Transverse colon (tissue), 4 donors: Measurements from ENCODE around the gene APOL4. TPM values are rescaled to one million over a fixed set of nuclear protein-coding genes. Genes with fewer than 3 reads are reported as not detected.

Experiments
- DNase-seq: peaks from one replicate; pipeline ENCODE4 v3.0.0-alpha.2; 2019
- H3K27ac ChIP-seq, 4 donors: fragments of 200-600 bp; sonication (generic); 2 replicates each; pipeline ENCODE4 v1.5.1; 2016 to 2018; ENCODE audit warnings: inconsistent platforms in 4 of 4
- H3K27me3 ChIP-seq: fragments of 200-600 bp; sonication (generic); 2 replicates; pipeline ENCODE4 v1.5.1; 2017; ENCODE audit warnings: inconsistent platforms
- H3K36me3 ChIP-seq, 4 donors: fragments of 200-600 bp; sonication (generic); 2 replicates each; pipeline ENCODE4 v1.5.1; 2017 to 2019; ENCODE audit warnings: inconsistent platforms in 4 of 4
- H3K4me1 ChIP-seq, 4 donors: fragments of 200-600 bp; sonication (generic); 2 replicates each; pipeline ENCODE4 v1.5.1; 2017 to 2020; ENCODE audit warnings: inconsistent platforms in 4 of 4
- H3K4me3 ChIP-seq, 4 donors: fragments of 200-600 bp; sonication (generic); 1 replicate in 1 of 4; 2 replicates in 3 of 4; pipeline versions ENCODE4 v1.5.1 to v1.6.1; 2017 to 2019; ENCODE audit warnings: inconsistent platforms in 4 of 4
- H3K9me3 ChIP-seq, 2 donors: fragments of 200-600 bp; sonication (generic); 2 replicates each; pipeline ENCODE4 v1.5.1; 2017 to 2019; ENCODE audit warnings: inconsistent platforms in 2 of 2
- CTCF ChIP-seq, 5 experiments: fragments of 200-600 bp in 3 of 5; fragments of 450-650 bp in 2 of 5; sonication (generic) in 3 of 5; IDR thresholded peaks; 1 replicate in 2 of 5; 2 replicates in 3 of 5; pipeline ENCODE4 v1.5.1; 2016 to 2017; ENCODE audit warnings: antibody characterized with exemption in 5 of 5, inconsistent platforms in 3 of 5, mild to moderate bottlenecking in 2 of 5, moderate library complexity in 1 of 5
- EP300 ChIP-seq: sonication (generic); formaldehyde crosslinking; IDR thresholded peaks from one replicate; pipeline ENCODE4 v1.6.1; 2017; ENCODE audit warnings: antibody characterized with exemption, low read depth
- POLR2A ChIP-seq: fragments of 450-650 bp; IDR thresholded peaks from one replicate; pipeline ENCODE4 v1.6.1; 2016; ENCODE audit warnings: antibody characterized with exemption, mild to moderate bottlenecking, moderate library complexity
- POLR2AphosphoS5 ChIP-seq, 3 donors: sonication (generic); formaldehyde crosslinking; IDR thresholded peaks; one replicate each; pipeline ENCODE4 v1.6.1; 2016; ENCODE audit warnings: antibody characterized with exemption in 3 of 3
- WGBS, 2 donors: methylation state at CpG; one replicate each; pipeline ENCODE4 v1.1.5; 2018; ENCODE audit warnings: low coverage in 1 of 2; 5-methylcytosine and 5-hydroxymethylcytosine counted together
- in situ Hi-C, 4 donors: fragments of 200-750 bp; cut with MboI; loops; one replicate each; pipeline versions ENCODE4 v1.15.0 to v1.15.1; 2017; ENCODE audit warnings: low sequenced_read_pairs in 3 of 4, low pct_ligation_motif_present in 1 of 4, low pct_unique_long_range_greater_than_20kb in 1 of 4
- intact Hi-C: fragments of 100-400 bp; cut with DNase I; formaldehyde crosslinking; loops from one replicate; pipeline ENCODE4 v1.15.1; 2023; ENCODE audit warnings: low total_unique reads
- total RNA-seq, 4 donors: library from RNA; depleted of rRNA; stranded (reverse); fragments of >200 nt; gene quantifications; one replicate each; pipeline ENCODE4 v1.1.0, GENCODE V29; 2016

Gene APOL4
- total RNA-seq, 4 donors from 2014 or later: 0.16 to 9.0 (median 1.8) TPM; not detected in 1

- Histone ChIP-seq H3K27me3 (no peaks in the 10 kb centered on the region), H3K36me3 (no peaks in the 10 kb centered on the region), H3K4me1 (peaks cover 0 to 23% (median 6%) of the 10 kb centered on the region in 4 donors), H3K27ac (no peak overlapping the region), H3K4me3 (no peak overlapping the region), H3K9me3 (no peaks in the 10 kb centered on the region)
- peak; percentile 64 for DNase-seq
- in situ Hi-C loops (loop anchor here in 3 of 4 donors (10.0 to 25.0 kb wide), 2 partner anchors 90 to 292 kb away; partner anchors contain the start of gene TXN2 (in 2 of the 3)), intact Hi-C loops (loop anchor here (5.0 kb wide), 2 partner anchors 82 to 292 kb away; no protein-coding TSS in a partner anchor)
- WGBS, 2 donors: 54% methylated on average over 5 of the region's 5 CpGs; no CpG with 5 or more reads in 1 of the 2 donors
- no peak for TF ChIP-seq POLR2A
- no peak for TF ChIP-seq EP300
- no peak for TF ChIP-seq POLR2AphosphoS5 (IDR thresholded peaks at IDR 0.05)
- TF ChIP-seq CTCF (IDR thresholded peaks at IDR 0.05): peak; percentile 62 to 71 (median 64)
Measured at GRCh38 chr22:36194971-36195370, 6.6 kb downstream of the APOL4 start.

- Histone ChIP-seq H3K4me3 (no peak overlapping the region), H3K27me3 (no peaks in the 10 kb centered on the region), H3K9me3 (no peaks in the 10 kb centered on the region), H3K4me1 (peaks cover 0 to 23% (median 6%) of the 10 kb centered on the region in 4 donors), H3K36me3 (no peaks in the 10 kb centered on the region), H3K27ac (no peak overlapping the region)
- WGBS, 2 donors: 71 to 85% methylated on average over 2 of the region's 2 CpGs
- TF ChIP-seq CTCF (IDR thresholded peaks at IDR 0.05) (no peak), POLR2AphosphoS5 (IDR thresholded peaks at IDR 0.05) (no peak), EP300 (no peak), POLR2A (no peak)
- in situ Hi-C loops: loop anchor here in 3 of 4 donors (10.0 to 25.0 kb wide), 2 partner anchors 90 to 293 kb away; partner anchors contain the start of gene TXN2 (in 2 of the 3)
- intact Hi-C loops: loop anchor here (5.0 kb wide), 1 partner anchor 83 kb away; no protein-coding TSS in a partner anchor
- no peak for DNase-seq
Measured at GRCh38 chr22:36194385-36194784, 7.2 kb downstream of the APOL4 start.

GRCh38 chr22:36193577-36193976 lies 8.0 kb downstream of the APOL4 start:
- Histone ChIP-seq H3K36me3 (no peaks in the 10 kb centered on the region), H3K4me1 (peaks cover 0 to 23% (median 6%) of the 10 kb centered on the region in 4 donors), H3K4me3 (no peak overlapping the region), H3K27me3 (no peaks in the 10 kb centered on the region), H3K27ac (no peak overlapping the region), H3K9me3 (no peaks in the 10 kb centered on the region)
- 54 to 71% methylated on average over 3 of the region's 3 CpGs for WGBS, 2 donors
- intact Hi-C loops: loop anchor here (5.0 kb wide), 1 partner anchor 84 kb away; no protein-coding TSS in a partner anchor
- DNase-seq: no peak
- TF ChIP-seq POLR2A (no peak), CTCF (IDR thresholded peaks at IDR 0.05) (no peak), POLR2AphosphoS5 (IDR thresholded peaks at IDR 0.05) (no peak), EP300 (no peak)
- in situ Hi-C loops: loop anchor here in 3 of 4 donors (10.0 to 25.0 kb wide), 2 partner anchors 91 to 294 kb away; partner anchors contain the start of gene TXN2 (in 2 of the 3)

GRCh38 chr22:36193171-36193570 lies 8.4 kb downstream of the APOL4 start:
- WGBS, 2 donors: 81 to 83% methylated on average over 3 of the region's 3 CpGs
- no peak overlapping the region for H3K4me3 ChIP-seq
- no peak for DNase-seq
- H3K9me3 ChIP-seq: no peaks in the 10 kb centered on the region
- intact Hi-C loops: loop anchor here (5.0 kb wide), 1 partner anchor 84 kb away; no protein-coding TSS in a partner anchor
- no peaks in the 10 kb centered on the region for H3K36me3 ChIP-seq
- peaks cover 0 to 23% (median 6%) of the 10 kb centered on the region in 4 donors for H3K4me1 ChIP-seq
- no peak for TF ChIP-seq POLR2AphosphoS5 (IDR thresholded peaks at IDR 0.05)
- no peak overlapping the region for H3K27ac ChIP-seq
- in situ Hi-C loops: loop anchor here in 3 of 4 donors (10.0 to 25.0 kb wide), 2 partner anchors 92 to 294 kb away; partner anchors contain the start of gene TXN2 (in 2 of the 3)
- H3K27me3 ChIP-seq: no peaks in the 10 kb centered on the region
